GM23248 (cell line): ENCODE data around the gene MYH11.

Experiments used
- EZH2 ChIP-seq: fragments of 200-600 bp; sonication (generic); IDR thresholded peaks from 2 replicates; pipeline ENCODE4 v1.6.1; 2018; ENCODE audit warnings: antibody characterized with exemption, mild to moderate bottlenecking; ENCODE audit not compliant: insufficient read depth, poor library complexity, severe bottlenecking
- EZH2phosphoT487 ChIP-seq: fragments of 200-600 bp; sonication (generic); IDR thresholded peaks from 2 replicates; pipeline ENCODE4 v1.6.1; 2018; ENCODE audit warnings: antibody characterized with exemption, moderate library complexity, mild to moderate bottlenecking, low read depth; ENCODE audit not compliant: insufficient read depth

DNA sequence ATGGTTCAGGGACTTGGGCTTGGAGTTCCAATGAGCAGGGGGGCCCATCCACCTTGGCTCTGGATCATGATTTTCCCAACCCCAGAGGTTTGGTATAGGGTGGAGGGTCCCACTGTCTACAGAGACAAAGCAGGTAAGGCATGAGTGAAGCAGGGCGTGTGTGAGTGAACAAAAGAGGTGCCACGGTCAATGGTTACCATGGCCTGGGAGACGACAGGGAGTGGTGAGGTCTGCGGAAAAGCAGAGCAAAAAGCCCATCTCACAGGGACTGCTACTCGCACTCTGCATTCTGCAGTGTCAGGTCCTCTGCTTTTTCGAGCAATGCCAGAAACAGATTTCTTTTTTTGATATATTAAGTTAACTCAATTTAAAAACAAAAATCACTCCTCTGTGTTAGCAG lies 24.6 kb downstream of the MYH11 start:
- TF ChIP-seq EZH2 (no peak), EZH2phosphoT487 (no peak)
